ENCODE results near the gene SORCS1.

DNA sequence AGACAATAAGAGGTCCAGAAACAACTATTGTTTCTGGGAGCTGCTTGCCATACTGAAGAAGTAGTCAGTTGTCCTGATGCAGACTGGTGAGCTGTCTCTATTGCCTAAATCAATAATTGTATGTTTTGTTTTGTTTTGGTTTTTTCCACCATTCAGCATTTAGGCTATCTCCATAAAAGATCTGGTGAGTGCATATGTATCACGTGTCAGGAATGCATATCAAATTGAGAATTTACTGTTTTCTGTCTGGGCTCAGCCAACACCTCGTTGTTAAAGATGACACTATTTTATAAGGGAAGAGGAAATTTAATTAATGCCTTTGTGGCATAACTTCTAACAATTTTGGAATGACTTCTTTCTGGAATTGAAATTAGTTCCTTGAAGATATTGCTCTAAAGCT, 66.2 kb downstream of the SORCS1 start:
- TF ChIP-seq NR3C1 (CRISPR knock-in tag; IDR thresholded peaks at IDR 0.05) (no peak), POLR2A (IDR thresholded peaks at IDR 0.05; ENCODE audit: insufficient read depth in 1 of 2, low read depth in 2 of 2, low read length in 2 of 2) (no peak), EED (CRISPR knock-in tag; IDR thresholded peaks at IDR 0.05) (no peak), ZNF605 (CRISPR knock-in tag; IDR thresholded peaks at IDR 0.05) (no peak), SRF (IDR thresholded peaks at IDR 0.05; ENCODE audit: low read depth, low read length) (no peak), MAFK (conservative IDR thresholded peaks at IDR 0.05 in 1 of 2, IDR thresholded peaks at IDR 0.05 in 1 of 2; ENCODE audit: low read length in 2 of 2) (no peak), BCL3 (CRISPR knock-in tag; IDR thresholded peaks at IDR 0.05) (no peak)
- TF ChIP-seq, protein P1, sequence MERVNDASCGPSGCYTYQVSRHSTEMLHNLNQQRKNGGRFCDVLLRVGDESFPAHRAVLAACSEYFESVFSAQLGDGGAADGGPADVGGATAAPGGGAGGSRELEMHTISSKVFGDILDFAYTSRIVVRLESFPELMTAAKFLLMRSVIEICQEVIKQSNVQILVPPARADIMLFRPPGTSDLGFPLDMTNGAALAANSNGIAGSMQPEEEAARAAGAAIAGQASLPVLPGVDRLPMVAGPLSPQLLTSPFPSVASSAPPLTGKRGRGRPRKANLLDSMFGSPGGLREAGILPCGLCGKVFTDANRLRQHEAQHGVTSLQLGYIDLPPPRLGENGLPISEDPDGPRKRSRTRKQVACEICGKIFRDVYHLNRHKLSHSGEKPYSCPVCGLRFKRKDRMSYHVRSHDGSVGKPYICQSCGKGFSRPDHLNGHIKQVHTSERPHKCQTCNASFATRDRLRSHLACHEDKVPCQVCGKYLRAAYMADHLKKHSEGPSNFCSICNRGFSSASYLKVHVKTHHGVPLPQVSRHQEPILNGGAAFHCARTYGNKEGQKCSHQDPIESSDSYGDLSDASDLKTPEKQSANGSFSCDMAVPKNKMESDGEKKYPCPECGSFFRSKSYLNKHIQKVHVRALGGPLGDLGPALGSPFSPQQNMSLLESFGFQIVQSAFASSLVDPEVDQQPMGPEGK (CRISPR knock-in tag; IDR thresholded peaks at IDR 0.05): no peak

All from HepG2 (cell line).